WTC11 (cell line): ENCODE measurements around the gene MTPN.

Source experiments
- CREB1 ChIP-seq: sonication (generic); formaldehyde crosslinking; IDR thresholded peaks from 2 replicates; pipeline ENCODE4 v1.8.0; 2023; ENCODE audit warnings: mild to moderate bottlenecking, missing genetic modification reagents
- CTCF ChIP-seq: fragments of 200-600 bp; IDR thresholded peaks from 2 replicates; pipeline ENCODE4 v1.8.0; 2022; ENCODE audit warnings: antibody characterized with exemption
- E2F4 ChIP-seq: sonication (generic); formaldehyde crosslinking; IDR thresholded peaks from 2 replicates; pipeline ENCODE4 v1.8.1; 2022; ENCODE audit warnings: low read depth, mild to moderate bottlenecking, moderate library complexity, missing genetic modification reagents, borderline replicate concordance
- E2F5 ChIP-seq: sonication (generic); formaldehyde crosslinking; IDR thresholded peaks from 2 replicates; pipeline ENCODE4 v1.8.1; 2022; ENCODE audit warnings: mild to moderate bottlenecking, moderate library complexity, missing genetic modification reagents
- ELF4 ChIP-seq: sonication (generic); formaldehyde crosslinking; IDR thresholded peaks from 2 replicates; pipeline ENCODE4 v1.8.1; 2022; ENCODE audit warnings: low read depth, mild to moderate bottlenecking, moderate library complexity, missing genetic modification reagents
- MAX ChIP-seq: sonication (generic); formaldehyde crosslinking; IDR thresholded peaks from 2 replicates; pipeline ENCODE4 v1.8.0; 2022; ENCODE audit warnings: mild to moderate bottlenecking, missing genetic modification reagents
- NFYB ChIP-seq: sonication (generic); formaldehyde crosslinking; conservative IDR thresholded peaks from 2 replicates; pipeline ENCODE4 v1.8.0; 2022; ENCODE audit warnings: low read depth, missing genetic modification reagents
- USF2 ChIP-seq: sonication (generic); formaldehyde crosslinking; IDR thresholded peaks from 2 replicates; pipeline ENCODE4 v1.8.1; 2023; ENCODE audit warnings: mild to moderate bottlenecking, missing genetic modification reagents, moderate library complexity
- ZNF281 ChIP-seq: sonication (generic); formaldehyde crosslinking; IDR thresholded peaks from 2 replicates; pipeline ENCODE4 v1.8.0; 2023; ENCODE audit warnings: mild to moderate bottlenecking, missing genetic modification reagents
- ZNF512 ChIP-seq: sonication (generic); formaldehyde crosslinking; IDR thresholded peaks from 2 replicates; pipeline ENCODE4 v1.8.1; 2022; ENCODE audit warnings: missing genetic modification reagents, borderline replicate concordance

- no peak for TF ChIP-seq NFYB (CRISPR knock-in tag)
- no peak for TF ChIP-seq CTCF
- TF ChIP-seq USF2 (CRISPR knock-in tag): no peak
- no peak for TF ChIP-seq CREB1 (CRISPR knock-in tag)
- no peak for TF ChIP-seq ZNF281 (CRISPR knock-in tag)
- TF ChIP-seq E2F4 (CRISPR knock-in tag): no peak
- no peak for TF ChIP-seq ELF4 (CRISPR knock-in tag)
- no peak for TF ChIP-seq ZNF512
- no peak for TF ChIP-seq E2F5
- TF ChIP-seq MAX: no peak
Measured at GRCh38 chr7:135957627-135958026, 19.5 kb downstream of the MTPN start.
